Lower leg skin (tissue), 3 donors: Measurements from ENCODE around the gene CISH.

ENCODE experiments used
- POLR2A ChIP-seq, 2 donors: fragments of 450-650 bp; IDR thresholded peaks; one replicate each; pipeline ENCODE4 v1.6.1; 2016 to 2017; ENCODE audit warnings: antibody characterized with exemption in 2 of 2, mild to moderate bottlenecking in 1 of 2, moderate library complexity in 1 of 2
- TF ChIP-seq, protein P1 (sequence below), 3 donors: fragments of 450-650 bp; IDR thresholded peaks; one replicate each; pipeline ENCODE4 v1.5.1; 2016; ENCODE audit warnings: antibody characterized with exemption in 3 of 3, mild to moderate bottlenecking in 3 of 3, moderate library complexity in 2 of 3

DNA sequence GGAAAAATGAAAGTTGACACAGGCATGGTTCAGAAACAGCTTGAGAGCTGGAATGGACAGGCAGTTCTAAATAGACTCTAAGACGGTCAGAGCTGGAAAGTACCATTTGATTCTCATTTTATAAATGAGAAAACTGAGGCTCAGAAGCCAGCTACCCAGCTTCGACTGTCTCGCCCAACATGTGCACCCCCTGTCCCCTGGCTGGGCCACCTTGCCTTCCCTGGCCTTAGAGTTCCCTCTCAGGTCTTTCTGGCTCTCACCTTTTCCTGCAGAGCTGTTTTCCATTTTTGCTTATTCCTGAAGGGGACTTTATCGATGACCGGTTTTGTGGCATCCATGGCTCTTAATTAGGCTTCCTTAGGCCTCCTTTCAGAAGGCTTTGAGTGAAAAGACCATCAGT, 45.8 kb upstream of the CISH start:
- no peak for TF ChIP-seq POLR2A (IDR thresholded peaks at IDR 0.05)
- TF ChIP-seq, protein P1, sequence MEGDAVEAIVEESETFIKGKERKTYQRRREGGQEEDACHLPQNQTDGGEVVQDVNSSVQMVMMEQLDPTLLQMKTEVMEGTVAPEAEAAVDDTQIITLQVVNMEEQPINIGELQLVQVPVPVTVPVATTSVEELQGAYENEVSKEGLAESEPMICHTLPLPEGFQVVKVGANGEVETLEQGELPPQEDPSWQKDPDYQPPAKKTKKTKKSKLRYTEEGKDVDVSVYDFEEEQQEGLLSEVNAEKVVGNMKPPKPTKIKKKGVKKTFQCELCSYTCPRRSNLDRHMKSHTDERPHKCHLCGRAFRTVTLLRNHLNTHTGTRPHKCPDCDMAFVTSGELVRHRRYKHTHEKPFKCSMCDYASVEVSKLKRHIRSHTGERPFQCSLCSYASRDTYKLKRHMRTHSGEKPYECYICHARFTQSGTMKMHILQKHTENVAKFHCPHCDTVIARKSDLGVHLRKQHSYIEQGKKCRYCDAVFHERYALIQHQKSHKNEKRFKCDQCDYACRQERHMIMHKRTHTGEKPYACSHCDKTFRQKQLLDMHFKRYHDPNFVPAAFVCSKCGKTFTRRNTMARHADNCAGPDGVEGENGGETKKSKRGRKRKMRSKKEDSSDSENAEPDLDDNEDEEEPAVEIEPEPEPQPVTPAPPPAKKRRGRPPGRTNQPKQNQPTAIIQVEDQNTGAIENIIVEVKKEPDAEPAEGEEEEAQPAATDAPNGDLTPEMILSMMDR (IDR thresholded peaks at IDR 0.05), result no peak
